ENCODE data around the gene CYB5A. TPM values are rescaled to one million over a fixed set of nuclear protein-coding genes. Genes with fewer than 3 reads are reported as not detected.

CYB5A gene
- total RNA-seq, 1 experiment from 2014 or later, result 130 TPM

- Histone ChIP-seq H2AFZ (ENCODE audit: low read length) (peak overlapping the region; percentile 83; the same call in 1 of the 2 replicates), H3K9ac (ENCODE audit: low read length) (no peak overlapping the region), H3K4me2 (ENCODE audit: low read length) (peak overlapping the region; percentile 82), H3F3A (ENCODE audit: low read length, unreplicated experiment) (no peaks in the 10 kb centered on the region), H3K4me1 (ENCODE audit: insufficient read depth, low read length) (peaks cover 19% of the 10 kb centered on the region), H4K20me1 (ENCODE audit: low read length) (no peaks in the 10 kb centered on the region), H3K36me3 (ENCODE audit: low read depth, low read length) (peaks cover 6% of the 10 kb centered on the region; the same call in 1 of the 2 replicates), H3K79me2 (ENCODE audit: low read length) (peaks cover 50% of the 10 kb centered on the region), H3K9me2 (replicated peaks; ENCODE audit: low read length) (no peaks in the 10 kb centered on the region), H3K27me3 (ENCODE audit: low read length) (no peaks in the 10 kb centered on the region), H3K4me3 (ENCODE audit: low read length) (no peak overlapping the region; the same call in 1 of the 2 replicates), H3K9me3 (ENCODE audit: low read length) (no peaks in the 10 kb centered on the region), H3K27ac (ENCODE audit: low read length) (peak overlapping the region; percentile 57)
- ChIA-PET CTCF (no interaction called here), POLR2A (ENCODE audit: unreplicated experiment) (no interaction called here)
- intact Hi-C loops (cut with micrococcal nuclease), result loop anchor here (2.0 kb wide), 1 partner anchor 21 kb away; no protein-coding TSS in a partner anchor
- no peak for DNase-seq
- no TSS peak for BruUV-seq (replicated peaks)
- TF ChIP-seq CTCF (conservative IDR thresholded peaks at IDR 0.05; ENCODE audit: low read depth, low read length) (no peak), EZH2 (IDR thresholded peaks at IDR 0.05; ENCODE audit: low read length, unreplicated experiment) (no peak), EZH2phosphoT487 (IDR thresholded peaks at IDR 0.05; ENCODE audit: borderline replicate concordance, low read length) (no peak)
- no peak for ATAC-seq
Observed at GRCh38 chr18:74265546-74266098, 26.1 kb downstream of the CYB5A start.

- TF ChIP-seq EZH2phosphoT487 (IDR thresholded peaks at IDR 0.05; ENCODE audit: borderline replicate concordance, low read length) (no peak), EZH2 (IDR thresholded peaks at IDR 0.05; ENCODE audit: low read length, unreplicated experiment) (no peak), CTCF (conservative IDR thresholded peaks at IDR 0.05; ENCODE audit: low read depth, low read length) (no peak)
- H3F3A ChIP-seq (ENCODE audit: low read length, unreplicated experiment), result no peaks in the 10 kb centered on the region
- no peak overlapping the region for H3K9ac ChIP-seq (ENCODE audit: low read length)
- no peaks in the 10 kb centered on the region for H3K9me3 ChIP-seq (ENCODE audit: low read length)
- DNase-seq, result no peak
- peaks cover 6% of the 10 kb centered on the region; the same call in 1 of the 2 replicates for H3K36me3 ChIP-seq (ENCODE audit: low read depth, low read length)
- ATAC-seq, result no peak
- no peak overlapping the region for H3K4me2 ChIP-seq (ENCODE audit: low read length)
- H3K79me2 ChIP-seq (ENCODE audit: low read length), result peaks cover 39% of the 10 kb centered on the region
- H3K27me3 ChIP-seq (ENCODE audit: low read length), result no peaks in the 10 kb centered on the region
- intact Hi-C loops (cut with micrococcal nuclease), result no loop called here
- H3K27ac ChIP-seq (ENCODE audit: low read length), result no peak overlapping the region
- H3K4me3 ChIP-seq (ENCODE audit: low read length), result no peak overlapping the region
- ChIA-PET CTCF (no interaction called here), POLR2A (ENCODE audit: unreplicated experiment) (no interaction called here)
- H2AFZ ChIP-seq (ENCODE audit: low read length), result no peak overlapping the region
- no peaks in the 10 kb centered on the region for H4K20me1 ChIP-seq (ENCODE audit: low read length)
- H3K4me1 ChIP-seq (ENCODE audit: insufficient read depth, low read length), result peaks cover 16% of the 10 kb centered on the region
- no TSS peak for BruUV-seq (replicated peaks)
- H3K9me2 ChIP-seq (replicated peaks; ENCODE audit: low read length), result no peaks in the 10 kb centered on the region
Observed at GRCh38 chr18:74264303-74265020, 27.3 kb downstream of the CYB5A start.
